Measurements from ENCODE around the gene HOXD8. TPM values are rescaled to one million over a fixed set of nuclear protein-coding genes. Genes with fewer than 3 reads are reported as not detected.

Gene HOXD8
- total RNA-seq, 1 experiment from 2014 or later, result not detected

DNA sequence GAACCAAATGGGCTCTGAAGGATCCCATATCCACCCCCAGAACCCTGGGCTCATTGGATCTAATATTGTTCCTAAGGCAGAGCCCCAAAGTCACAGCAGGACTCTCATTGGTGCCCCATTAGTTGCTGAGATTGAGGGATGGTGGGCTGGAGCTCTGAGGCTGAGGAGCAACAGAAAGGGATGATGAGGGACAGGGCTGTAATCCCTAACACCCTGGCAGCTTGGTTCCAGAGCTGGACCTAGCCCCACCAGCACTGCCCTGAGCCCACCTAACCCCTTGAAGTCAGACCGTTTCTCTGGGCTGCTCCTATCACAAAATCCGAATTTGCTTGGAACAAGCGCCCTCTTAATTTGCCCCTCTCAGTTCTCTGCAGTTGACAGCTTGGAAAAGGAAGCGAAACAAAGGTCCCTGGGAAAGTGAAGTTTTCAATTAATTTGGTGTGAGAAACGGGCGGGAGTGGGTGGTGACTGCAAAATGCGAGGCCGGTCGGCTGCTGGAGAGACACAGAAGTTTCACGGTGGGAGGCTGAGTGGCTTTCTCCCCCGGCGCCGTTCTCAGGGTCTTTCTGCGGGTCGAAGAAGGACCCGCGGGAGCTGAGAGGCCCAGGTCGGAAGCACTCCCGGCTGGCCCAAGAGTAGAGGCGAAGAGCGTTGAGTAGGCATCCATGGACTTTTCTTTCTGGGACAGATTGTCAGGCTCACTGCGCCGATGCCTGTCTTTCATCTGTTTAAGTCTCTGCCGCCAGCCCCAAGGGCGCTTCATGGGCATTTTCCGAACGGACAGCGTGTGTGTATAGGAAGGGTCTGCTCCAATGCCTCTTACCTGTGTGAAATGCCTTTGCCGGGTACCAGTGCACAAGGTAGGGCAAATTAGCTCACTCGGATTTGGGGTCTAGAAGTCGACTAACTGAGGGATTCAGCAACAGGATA is 37.9 kb upstream of the HOXD8 start:
- DNase-seq (ENCODE audit: unreplicated experiment), result no peak
- Mint-ChIP-seq H3K27ac (ENCODE audit: low read depth, unreplicated experiment) (no peak overlapping the region), H3K9me3 (ENCODE audit: unreplicated experiment) (no peaks in the 10 kb centered on the region), H3K4me3 (ENCODE audit: unreplicated experiment) (no peak overlapping the region), H3K4me1 (ENCODE audit: insufficient read depth, unreplicated experiment) (peaks cover 9% of the 10 kb centered on the region), H3K36me3 (ENCODE audit: insufficient read depth, unreplicated experiment) (peaks cover 6% of the 10 kb centered on the region), H3K27me3 (ENCODE audit: insufficient read depth, unreplicated experiment) (peaks cover 86% of the 10 kb centered on the region)
- TF ChIP-seq, protein P1, sequence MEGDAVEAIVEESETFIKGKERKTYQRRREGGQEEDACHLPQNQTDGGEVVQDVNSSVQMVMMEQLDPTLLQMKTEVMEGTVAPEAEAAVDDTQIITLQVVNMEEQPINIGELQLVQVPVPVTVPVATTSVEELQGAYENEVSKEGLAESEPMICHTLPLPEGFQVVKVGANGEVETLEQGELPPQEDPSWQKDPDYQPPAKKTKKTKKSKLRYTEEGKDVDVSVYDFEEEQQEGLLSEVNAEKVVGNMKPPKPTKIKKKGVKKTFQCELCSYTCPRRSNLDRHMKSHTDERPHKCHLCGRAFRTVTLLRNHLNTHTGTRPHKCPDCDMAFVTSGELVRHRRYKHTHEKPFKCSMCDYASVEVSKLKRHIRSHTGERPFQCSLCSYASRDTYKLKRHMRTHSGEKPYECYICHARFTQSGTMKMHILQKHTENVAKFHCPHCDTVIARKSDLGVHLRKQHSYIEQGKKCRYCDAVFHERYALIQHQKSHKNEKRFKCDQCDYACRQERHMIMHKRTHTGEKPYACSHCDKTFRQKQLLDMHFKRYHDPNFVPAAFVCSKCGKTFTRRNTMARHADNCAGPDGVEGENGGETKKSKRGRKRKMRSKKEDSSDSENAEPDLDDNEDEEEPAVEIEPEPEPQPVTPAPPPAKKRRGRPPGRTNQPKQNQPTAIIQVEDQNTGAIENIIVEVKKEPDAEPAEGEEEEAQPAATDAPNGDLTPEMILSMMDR (IDR thresholded peaks at IDR 0.05; ENCODE audit: unreplicated experiment), result no peak
- POLR2A ChIA-PET, result interaction anchor here (0.6 kb wide), 1 partner anchor 547 kb away, joined by 4 read pairs; no protein-coding TSS in a partner anchor
- CTCF ChIA-PET, result interaction anchor here (0.5 to 1.0 kb wide), 4 partner anchors 12 to 1401 kb away, joined by 3 read pairs; no protein-coding TSS in a partner anchor
- no TSS peak for BruUV-seq (replicated peaks)
- intact Hi-C loops (cut with micrococcal nuclease), result no loop called here

DNA sequence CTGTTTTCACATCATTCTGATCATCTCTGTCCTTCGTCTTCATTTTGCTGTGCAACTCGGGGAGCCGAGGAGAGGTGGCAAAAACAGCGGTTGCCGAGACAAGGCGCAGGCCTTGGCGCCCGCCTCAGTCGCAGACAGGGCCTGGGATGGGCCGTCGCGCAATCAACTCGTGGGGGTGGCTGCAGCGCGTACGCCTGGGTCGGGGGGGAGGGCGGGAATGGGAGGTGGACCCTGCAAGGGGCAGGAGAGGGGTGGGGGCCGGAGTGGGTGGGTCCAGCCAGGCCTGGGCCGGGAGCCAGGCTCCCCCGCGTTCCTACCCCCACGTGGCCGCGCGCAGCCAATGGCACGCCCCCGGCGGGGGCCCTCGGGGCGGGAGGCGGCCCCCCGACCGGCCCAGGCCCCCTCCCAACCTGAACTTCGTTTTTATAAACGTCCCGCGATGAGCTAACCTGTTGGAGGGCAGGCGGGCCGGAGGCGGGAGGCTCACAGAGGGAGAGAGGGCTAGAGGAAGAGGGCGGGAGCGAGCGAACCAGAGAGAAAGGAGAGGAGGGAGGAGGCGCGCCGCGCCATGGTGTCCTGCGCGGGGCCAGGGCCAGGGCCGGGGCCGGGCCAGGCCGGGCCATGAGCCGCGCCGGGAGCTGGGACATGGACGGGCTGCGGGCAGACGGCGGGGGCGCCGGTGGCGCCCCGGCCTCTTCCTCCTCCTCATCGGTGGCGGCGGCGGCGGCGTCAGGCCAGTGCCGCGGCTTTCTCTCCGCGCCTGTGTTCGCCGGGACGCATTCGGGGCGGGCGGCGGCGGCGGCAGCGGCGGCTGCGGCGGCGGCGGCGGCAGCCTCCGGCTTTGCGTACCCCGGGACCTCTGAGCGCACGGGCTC is 37.0 kb upstream of the HOXD8 start, which contains the start of gene HOXD13:
TSS of gene HOXD13 (plus strand) at position 452 of the 875 bp plus-strand sequence. CDS start at position 622, 170 bp downstream.
- CTCF ChIA-PET, result interaction anchor here (0.5 to 1.0 kb wide), 3 partner anchors 13 to 19 kb away, joined by 3 read pairs; no protein-coding TSS in a partner anchor

DNA sequence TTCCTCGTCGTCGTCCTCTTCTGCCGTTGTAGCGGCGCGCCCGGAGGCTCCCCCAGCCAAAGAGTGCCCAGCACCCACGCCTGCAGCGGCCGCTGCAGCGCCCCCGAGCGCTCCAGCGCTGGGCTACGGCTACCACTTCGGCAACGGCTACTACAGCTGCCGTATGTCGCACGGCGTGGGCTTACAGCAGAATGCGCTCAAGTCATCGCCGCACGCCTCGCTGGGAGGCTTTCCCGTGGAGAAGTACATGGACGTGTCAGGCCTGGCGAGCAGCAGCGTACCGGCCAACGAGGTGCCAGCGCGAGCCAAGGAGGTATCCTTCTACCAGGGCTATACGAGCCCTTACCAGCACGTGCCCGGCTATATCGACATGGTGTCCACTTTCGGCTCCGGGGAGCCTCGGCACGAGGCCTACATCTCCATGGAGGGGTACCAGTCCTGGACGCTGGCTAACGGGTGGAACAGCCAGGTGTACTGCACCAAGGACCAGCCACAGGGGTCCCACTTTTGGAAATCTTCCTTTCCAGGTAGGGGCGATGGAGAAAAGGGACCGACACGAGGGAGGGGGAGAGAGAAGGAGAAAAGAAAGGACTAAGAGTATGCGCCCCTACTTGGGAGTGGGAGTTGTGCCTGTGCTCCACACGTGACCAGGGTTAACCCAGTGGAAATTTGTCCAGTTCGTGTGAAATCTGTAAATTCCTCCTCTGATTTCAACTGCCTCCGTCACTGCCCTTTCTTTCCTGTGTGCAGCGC is 36.2 kb upstream of the HOXD8 start:
- no peak for DNase-seq (ENCODE audit: unreplicated experiment)
- TF ChIP-seq, protein P1 (IDR thresholded peaks at IDR 0.05; ENCODE audit: unreplicated experiment), result no peak
- Mint-ChIP-seq H3K9me3 (ENCODE audit: unreplicated experiment) (no peaks in the 10 kb centered on the region), H3K36me3 (ENCODE audit: insufficient read depth, unreplicated experiment) (no peaks in the 10 kb centered on the region), H3K4me1 (ENCODE audit: insufficient read depth, unreplicated experiment) (peaks cover 15% of the 10 kb centered on the region), H3K27ac (ENCODE audit: low read depth, unreplicated experiment) (no peak overlapping the region), H3K4me3 (ENCODE audit: unreplicated experiment) (no peak overlapping the region), H3K27me3 (ENCODE audit: insufficient read depth, unreplicated experiment) (peaks cover 75% of the 10 kb centered on the region)
- CTCF ChIA-PET, result interaction anchor here (0.6 to 1.4 kb wide), 7 partner anchors 8 to 1427 kb away, joined by 3 to 4 read pairs (median 3); no protein-coding TSS in a partner anchor
- no TSS peak for BruUV-seq (replicated peaks)
- POLR2A ChIA-PET, result interaction anchor here (1.0 kb wide), 1 partner anchor 829 kb away, joined by 3 read pairs; no protein-coding TSS in a partner anchor
- intact Hi-C loops (cut with micrococcal nuclease), result no loop called here

More for the DNA sequence above, 37.0 kb upstream of the HOXD8 start, which contains the start of gene HOXD13:
- Mint-ChIP-seq H3K4me1 (ENCODE audit: insufficient read depth, unreplicated experiment) (peaks cover 12% of the 10 kb centered on the region), H3K27ac (ENCODE audit: low read depth, unreplicated experiment) (no peak within 1 kb of the TSS), H3K9me3 (ENCODE audit: unreplicated experiment) (no peaks in the 10 kb centered on the region), H3K27me3 (ENCODE audit: insufficient read depth, unreplicated experiment) (peaks cover 77% of the 10 kb centered on the region), H3K36me3 (ENCODE audit: insufficient read depth, unreplicated experiment) (peaks cover 2% of the 10 kb centered on the region), H3K4me3 (ENCODE audit: unreplicated experiment) (no peak within 1 kb of the TSS)
- TF ChIP-seq, protein P1 (IDR thresholded peaks at IDR 0.05; ENCODE audit: unreplicated experiment), result no peak
- intact Hi-C loops (cut with micrococcal nuclease), result no loop called here
- POLR2A ChIA-PET, result no interaction called here
- no TSS peak for BruUV-seq (replicated peaks)
- DNase-seq (ENCODE audit: unreplicated experiment), result no peak

All from MCF 10A (cell line).